Skeletal muscle satellite cell (primary cell): Measurements from ENCODE around the gene NBR1.
"Not testable (repeated sequence)": the region's sequence is repeated elsewhere in the genome, so short reads cannot be mapped to it uniquely, and the experiment has no call there.

Source experiments
- H3K27me3 ChIP-seq: 2 replicates; pipeline ENCODE4 v1.7.0; 2013; ENCODE audit warnings: low read length; ENCODE audit not compliant: control insufficient read depth, insufficient read depth
- H3K36me3 ChIP-seq: 2 replicates; pipeline ENCODE4 v1.7.0; 2013; ENCODE audit warnings: mild to moderate bottlenecking, control low read depth, low read length; ENCODE audit not compliant: insufficient read depth
- H3K4me1 ChIP-seq: 2 replicates; pipeline ENCODE4 v1.7.0; 2013; ENCODE audit warnings: low read length; ENCODE audit not compliant: control insufficient read depth, insufficient read depth
- H3K4me2 ChIP-seq: 2 replicates; pipeline ENCODE4 v1.7.0; 2013; ENCODE audit warnings: mild to moderate bottlenecking, low read length
- H3K4me3 ChIP-seq: 2 replicates; pipeline ENCODE4 v1.7.0; 2013; ENCODE audit warnings: low read length
- H3K9ac ChIP-seq: 2 replicates; pipeline ENCODE4 v1.7.0; 2013; ENCODE audit warnings: mild to moderate bottlenecking, low read depth, low read length, moderate library complexity
- H3K9me3 ChIP-seq: replicated peaks from 2 replicates; pipeline ENCODE4 v1.7.0; 2013; ENCODE audit warnings: mild to moderate bottlenecking, control low read depth, low read length

Gene NBR1

GRCh38 chr17:43135454-43135819, 35.6 kb upstream of the NBR1 start:
- Histone ChIP-seq H3K9me3 (no peaks in the 10 kb centered on the region), H3K9ac (no peak overlapping the region), H3K4me1 (no peaks in the 10 kb centered on the region), H3K4me3 (no peak overlapping the region), H3K4me2 (no peak overlapping the region), H3K36me3 (peaks cover 6% of the 10 kb centered on the region), H3K27me3 (no peaks in the 10 kb centered on the region)

- H3K4me2 ChIP-seq, H3K4me3 ChIP-seq, H3K9ac ChIP-seq, H3K27me3 ChIP-seq, H3K9me3 ChIP-seq, H3K36me3 ChIP-seq, H3K4me1 ChIP-seq: not testable (repeated sequence)
Observed at GRCh38 chr17:43136574-43136973, 34.4 kb upstream of the NBR1 start.

- H3K4me2 ChIP-seq, H3K9ac ChIP-seq, H3K4me3 ChIP-seq, H3K9me3 ChIP-seq, H3K27me3 ChIP-seq, H3K4me1 ChIP-seq, H3K36me3 ChIP-seq: not testable (repeated sequence)
Observed at GRCh38 chr17:43138531-43138930, 32.5 kb upstream of the NBR1 start.

- Histone ChIP-seq H3K9me3 (no peaks in the 10 kb centered on the region), H3K36me3 (no peaks in the 10 kb centered on the region), H3K4me2 (no peak overlapping the region), H3K9ac (no peak overlapping the region), H3K4me1 (no peaks in the 10 kb centered on the region), H3K4me3 (no peak overlapping the region), H3K27me3 (no peaks in the 10 kb centered on the region)
Observed at GRCh38 chr17:43140396-43141332, 30.4 kb upstream of the NBR1 start.

- Histone ChIP-seq H3K9ac (no peak overlapping the region), H3K4me2 (no peak overlapping the region), H3K4me3 (no peak overlapping the region), H3K27me3 (no peaks in the 10 kb centered on the region), H3K36me3 (no peaks in the 10 kb centered on the region), H3K9me3 (no peaks in the 10 kb centered on the region), H3K4me1 (no peaks in the 10 kb centered on the region)
Observed at GRCh38 chr17:43142153-43142552, 28.9 kb upstream of the NBR1 start.

GRCh38 chr17:43143201-43143600, 27.8 kb upstream of the NBR1 start:
- Histone ChIP-seq H3K9me3 (no peaks in the 10 kb centered on the region), H3K36me3 (no peaks in the 10 kb centered on the region), H3K4me1 (no peaks in the 10 kb centered on the region), H3K27me3 (no peaks in the 10 kb centered on the region), H3K4me3 (no peak overlapping the region), H3K4me2 (no peak overlapping the region), H3K9ac (no peak overlapping the region)

- H3K27me3 ChIP-seq, result no peaks in the 10 kb centered on the region
- H3K36me3 ChIP-seq, result no peaks in the 10 kb centered on the region
- H3K4me1 ChIP-seq, result no peaks in the 10 kb centered on the region
- H3K9me3 ChIP-seq, result no peaks in the 10 kb centered on the region
- H3K4me2 ChIP-seq, result no peak overlapping the region
- H3K9ac ChIP-seq, result no peak overlapping the region
- H3K4me3 ChIP-seq, result no peak overlapping the region
Observed at GRCh38 chr17:43146649-43147048, 24.4 kb upstream of the NBR1 start.

GRCh38 chr17:43151880-43152456, 19.0 kb upstream of the NBR1 start:
- H3K4me2 ChIP-seq, result no peak overlapping the region
- no peaks in the 10 kb centered on the region for H3K36me3 ChIP-seq
- H3K4me1 ChIP-seq, result no peaks in the 10 kb centered on the region
- H3K4me3 ChIP-seq, result no peak overlapping the region
- no peaks in the 10 kb centered on the region for H3K9me3 ChIP-seq
- H3K27me3 ChIP-seq, result no peaks in the 10 kb centered on the region
- H3K9ac ChIP-seq, result no peak overlapping the region

GRCh38 chr17:43153197-43153835, 17.7 kb upstream of the NBR1 start:
- not testable (repeated sequence) for H3K4me1 ChIP-seq, H3K9ac ChIP-seq, H3K4me3 ChIP-seq, H3K4me2 ChIP-seq, H3K36me3 ChIP-seq, H3K27me3 ChIP-seq, H3K9me3 ChIP-seq

- no peaks in the 10 kb centered on the region for H3K36me3 ChIP-seq
- no peak overlapping the region for H3K4me3 ChIP-seq
- H3K9ac ChIP-seq, result no peak overlapping the region
- H3K4me2 ChIP-seq, result no peak overlapping the region
- H3K4me1 ChIP-seq, result no peaks in the 10 kb centered on the region
- no peaks in the 10 kb centered on the region for H3K9me3 ChIP-seq
- H3K27me3 ChIP-seq, result no peaks in the 10 kb centered on the region
Observed at GRCh38 chr17:43155666-43156065, 15.3 kb upstream of the NBR1 start.

GRCh38 chr17:43159232-43159631, 11.8 kb upstream of the NBR1 start:
- H3K9ac ChIP-seq, H3K4me2 ChIP-seq, H3K27me3 ChIP-seq, H3K4me3 ChIP-seq, H3K36me3 ChIP-seq, H3K9me3 ChIP-seq, H3K4me1 ChIP-seq: not testable (repeated sequence)

GRCh38 chr17:43159957-43160356, 11.1 kb upstream of the NBR1 start:
- not testable (repeated sequence) for H3K36me3 ChIP-seq, H3K4me2 ChIP-seq, H3K4me3 ChIP-seq, H3K27me3 ChIP-seq, H3K9me3 ChIP-seq, H3K4me1 ChIP-seq, H3K9ac ChIP-seq
